ENCODE measurements around the gene CCDC7.

DNA sequence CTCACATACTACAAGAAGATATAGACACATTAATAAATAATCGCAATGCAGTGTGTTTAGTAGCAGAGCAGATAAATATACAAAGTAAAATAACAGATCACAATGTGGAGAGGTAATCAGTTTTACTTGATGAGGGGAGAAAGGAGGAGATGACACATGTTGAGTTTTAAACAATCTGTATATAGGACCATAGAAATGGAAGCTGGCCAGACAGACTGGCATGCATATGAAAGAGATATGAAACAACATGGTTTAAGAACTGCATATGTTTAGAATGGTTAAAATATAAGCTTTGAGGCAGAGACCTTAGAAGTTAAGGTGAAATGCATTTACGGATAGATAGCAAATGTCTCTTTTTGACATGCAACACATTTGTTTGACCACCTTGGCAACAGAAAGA is 19.8 kb upstream of the CCDC7 start:
- TF ChIP-seq POLR2AphosphoS5 (IDR thresholded peaks at IDR 0.05; ENCODE audit: low read depth, low read length) (no peak), TCF7L2 (IDR thresholded peaks at IDR 0.05; ENCODE audit: low read depth, low read length) (no peak)
- TF ChIP-seq, protein P1, sequence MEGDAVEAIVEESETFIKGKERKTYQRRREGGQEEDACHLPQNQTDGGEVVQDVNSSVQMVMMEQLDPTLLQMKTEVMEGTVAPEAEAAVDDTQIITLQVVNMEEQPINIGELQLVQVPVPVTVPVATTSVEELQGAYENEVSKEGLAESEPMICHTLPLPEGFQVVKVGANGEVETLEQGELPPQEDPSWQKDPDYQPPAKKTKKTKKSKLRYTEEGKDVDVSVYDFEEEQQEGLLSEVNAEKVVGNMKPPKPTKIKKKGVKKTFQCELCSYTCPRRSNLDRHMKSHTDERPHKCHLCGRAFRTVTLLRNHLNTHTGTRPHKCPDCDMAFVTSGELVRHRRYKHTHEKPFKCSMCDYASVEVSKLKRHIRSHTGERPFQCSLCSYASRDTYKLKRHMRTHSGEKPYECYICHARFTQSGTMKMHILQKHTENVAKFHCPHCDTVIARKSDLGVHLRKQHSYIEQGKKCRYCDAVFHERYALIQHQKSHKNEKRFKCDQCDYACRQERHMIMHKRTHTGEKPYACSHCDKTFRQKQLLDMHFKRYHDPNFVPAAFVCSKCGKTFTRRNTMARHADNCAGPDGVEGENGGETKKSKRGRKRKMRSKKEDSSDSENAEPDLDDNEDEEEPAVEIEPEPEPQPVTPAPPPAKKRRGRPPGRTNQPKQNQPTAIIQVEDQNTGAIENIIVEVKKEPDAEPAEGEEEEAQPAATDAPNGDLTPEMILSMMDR (IDR thresholded peaks at IDR 0.05) = no peak
